SU-DHL-6 (cell line): ENCODE data around the gene GALNT14.

Experiments
- H2AFZ ChIP-seq: fragments of 200-600 bp; sonication (generic); 2 replicates; pipeline ENCODE4 v1.6.1; 2014; ENCODE audit warnings: low read depth, mild to moderate bottlenecking, moderate library complexity, mixed read lengths, antibody characterized with exemption, low read length; ENCODE audit not compliant: severe bottlenecking
- H3F3A ChIP-seq: fragments of 200-600 bp; shearing (Covaris generic); 2 replicates; pipeline ENCODE4 v1.6.0; 2016; ENCODE audit warnings: antibody characterized with exemption, mild to moderate bottlenecking; ENCODE audit not compliant: insufficient read depth
- H3K27ac ChIP-seq: fragments of 200-600 bp; sonication (generic); 2 replicates; pipeline ENCODE4 v1.5.1; 2016; ENCODE audit warnings: low read depth, mild to moderate bottlenecking, low read length, moderate library complexity, mixed read lengths
- H3K27me3 ChIP-seq: fragments of 200-600 bp; sonication (generic), shearing (Covaris generic); 2 replicates; pipeline ENCODE4 v1.6.0; 2014; ENCODE audit warnings: mild to moderate bottlenecking, low read length
- H3K36me3 ChIP-seq: fragments of 200-600 bp; sonication (generic); 2 replicates; pipeline ENCODE4 v1.6.1; 2014; ENCODE audit warnings: mild to moderate bottlenecking, low read length, mixed read lengths
- H3K4me2 ChIP-seq: fragments of 300-600, 200-600 bp; shearing (Covaris generic), sonication (generic); 2 replicates; pipeline ENCODE4 v1.6.0; 2014; ENCODE audit warnings: low read length, low read depth, mild to moderate bottlenecking; ENCODE audit not compliant: poor library complexity, severe bottlenecking
- H3K4me3 ChIP-seq: fragments of 200-600 bp; sonication (generic); 2 replicates; pipeline ENCODE4 v1.5.1; 2014; ENCODE audit warnings: antibody characterized with exemption, low read length, mild to moderate bottlenecking, mixed read lengths; ENCODE audit not compliant: insufficient read depth, poor library complexity, severe bottlenecking
- H3K79me2 ChIP-seq: fragments of 200-600 bp; sonication (generic); 2 replicates; pipeline ENCODE4 v1.6.1; 2014; ENCODE audit warnings: mild to moderate bottlenecking, low read length, moderate library complexity; ENCODE audit not compliant: insufficient read depth
- H3K9ac ChIP-seq: fragments of 200-600 bp; sonication (generic); 2 replicates; pipeline ENCODE4 v1.7.0; 2014; ENCODE audit warnings: mild to moderate bottlenecking, low read length
- H3K9me2 ChIP-seq: fragments of 200-600 bp; sonication (generic); replicated peaks from 2 replicates; pipeline ENCODE4 v1.6.1; 2014; ENCODE audit warnings: low read length; ENCODE audit not compliant: insufficient read depth
- H3K9me3 ChIP-seq: fragments of 200-600 bp; sonication (generic); 2 replicates; pipeline ENCODE4 v1.6.1; 2014; ENCODE audit warnings: low read length, mixed read lengths; ENCODE audit not compliant: insufficient read depth
- H4K20me1 ChIP-seq: fragments of 200-600 bp; sonication (generic); 2 replicates; pipeline ENCODE4 v1.6.1; 2014; ENCODE audit warnings: low read depth, mild to moderate bottlenecking, antibody characterized with exemption, low read length, moderate library complexity, mixed read lengths
- EZH2phosphoT487 ChIP-seq: fragments of 200-600 bp; sonication (generic), shearing (Covaris generic); conservative IDR thresholded peaks from 2 replicates; pipeline ENCODE4 v1.6.1; 2018; ENCODE audit warnings: mild to moderate bottlenecking, antibody characterized with exemption, low read length, moderate library complexity, mixed read lengths
- TF ChIP-seq, protein P1 (sequence below): fragments of 200-600 bp; sonication (generic); IDR thresholded peaks from one replicate; pipeline ENCODE4 v1.5.1; 2017; ENCODE audit warnings: antibody characterized with exemption, mild to moderate bottlenecking, low read length, moderate library complexity; ENCODE audit not compliant: insufficient read depth, poor library complexity, severe bottlenecking

GALNT14 gene

GRCh38 chr2:30933496-30933895, 204.7 kb downstream of the GALNT14 start:
- no peaks in the 10 kb centered on the region for H3F3A ChIP-seq
- H3K9me3 ChIP-seq: no peaks in the 10 kb centered on the region
- H3K36me3 ChIP-seq: no peaks in the 10 kb centered on the region
- no peaks in the 10 kb centered on the region for H3K9me2 ChIP-seq
- no peak overlapping the region for H3K9ac ChIP-seq
- no peak overlapping the region for H3K4me2 ChIP-seq
- no peak overlapping the region for H3K4me3 ChIP-seq
- TF ChIP-seq EZH2phosphoT487: no peak
- TF ChIP-seq, protein P1, sequence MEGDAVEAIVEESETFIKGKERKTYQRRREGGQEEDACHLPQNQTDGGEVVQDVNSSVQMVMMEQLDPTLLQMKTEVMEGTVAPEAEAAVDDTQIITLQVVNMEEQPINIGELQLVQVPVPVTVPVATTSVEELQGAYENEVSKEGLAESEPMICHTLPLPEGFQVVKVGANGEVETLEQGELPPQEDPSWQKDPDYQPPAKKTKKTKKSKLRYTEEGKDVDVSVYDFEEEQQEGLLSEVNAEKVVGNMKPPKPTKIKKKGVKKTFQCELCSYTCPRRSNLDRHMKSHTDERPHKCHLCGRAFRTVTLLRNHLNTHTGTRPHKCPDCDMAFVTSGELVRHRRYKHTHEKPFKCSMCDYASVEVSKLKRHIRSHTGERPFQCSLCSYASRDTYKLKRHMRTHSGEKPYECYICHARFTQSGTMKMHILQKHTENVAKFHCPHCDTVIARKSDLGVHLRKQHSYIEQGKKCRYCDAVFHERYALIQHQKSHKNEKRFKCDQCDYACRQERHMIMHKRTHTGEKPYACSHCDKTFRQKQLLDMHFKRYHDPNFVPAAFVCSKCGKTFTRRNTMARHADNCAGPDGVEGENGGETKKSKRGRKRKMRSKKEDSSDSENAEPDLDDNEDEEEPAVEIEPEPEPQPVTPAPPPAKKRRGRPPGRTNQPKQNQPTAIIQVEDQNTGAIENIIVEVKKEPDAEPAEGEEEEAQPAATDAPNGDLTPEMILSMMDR: no peak
- H3K79me2 ChIP-seq: no peaks in the 10 kb centered on the region
- H3K27me3 ChIP-seq: no peaks in the 10 kb centered on the region
- no peak overlapping the region for H2AFZ ChIP-seq
- no peak overlapping the region for H3K27ac ChIP-seq
- H4K20me1 ChIP-seq: no peaks in the 10 kb centered on the region

DNA sequence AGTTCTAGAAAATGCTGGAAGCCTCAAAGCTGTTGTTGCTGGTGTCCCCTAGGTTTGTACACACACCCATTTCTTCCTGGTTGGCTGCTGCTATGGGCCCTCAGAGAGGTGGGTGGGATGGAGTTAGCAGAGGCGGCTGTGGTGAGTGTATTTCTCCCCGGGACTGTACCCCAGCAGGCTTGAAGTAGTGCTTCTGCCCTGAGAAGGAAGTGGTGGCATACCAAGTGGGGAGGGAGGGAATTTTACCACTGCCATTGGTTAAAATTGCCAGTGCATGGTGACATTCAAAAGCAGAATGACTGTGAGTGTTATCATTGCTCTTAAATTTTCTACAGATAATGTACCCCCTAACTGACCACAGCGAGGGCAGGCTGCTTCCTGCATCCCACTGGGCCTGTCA, 205.4 kb downstream of the GALNT14 start:
- H3K9me3 ChIP-seq: no peaks in the 10 kb centered on the region
- H3F3A ChIP-seq: no peaks in the 10 kb centered on the region
- no peak overlapping the region for H3K27ac ChIP-seq
- H4K20me1 ChIP-seq: no peaks in the 10 kb centered on the region
- no peaks in the 10 kb centered on the region for H3K9me2 ChIP-seq
- H3K36me3 ChIP-seq: no peaks in the 10 kb centered on the region
- no peak overlapping the region for H3K4me2 ChIP-seq
- no peaks in the 10 kb centered on the region for H3K79me2 ChIP-seq
- no peak overlapping the region for H2AFZ ChIP-seq
- TF ChIP-seq EZH2phosphoT487: no peak
- TF ChIP-seq, protein P1: no peak
- no peaks in the 10 kb centered on the region for H3K27me3 ChIP-seq
- no peak overlapping the region for H3K4me3 ChIP-seq
- no peak overlapping the region for H3K9ac ChIP-seq

DNA sequence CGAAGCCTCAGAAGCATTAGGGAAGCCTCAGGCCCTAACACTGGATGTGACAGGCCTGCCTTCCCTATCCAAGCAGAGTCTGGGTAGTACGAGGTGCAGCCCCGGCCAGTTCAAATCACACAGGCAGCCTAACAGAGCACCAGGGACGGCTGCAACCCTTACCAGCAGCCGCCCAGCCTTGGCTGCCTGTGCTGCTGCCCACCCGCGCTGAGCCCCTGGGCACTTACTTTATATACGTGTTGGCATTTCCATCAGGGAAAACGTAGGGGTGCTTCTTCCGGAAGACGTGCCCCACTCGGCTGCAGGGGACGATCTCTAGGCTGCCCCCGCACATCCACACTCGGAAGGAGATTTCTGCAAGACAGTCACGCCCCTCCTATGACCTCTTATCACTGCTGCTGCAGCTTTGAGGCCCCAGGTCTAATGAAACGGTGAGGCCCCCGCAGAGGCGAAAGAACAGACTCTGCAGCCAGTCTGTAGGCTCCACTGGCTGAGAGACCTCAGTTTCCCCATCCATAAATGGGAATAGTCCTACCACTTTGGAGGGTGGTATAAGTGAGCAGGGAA, 206.3 kb downstream of the GALNT14 start:
- Histone ChIP-seq H3K27ac (no peak overlapping the region), H3K4me2 (no peak overlapping the region)

More for the DNA sequence above, 206.3 kb downstream of the GALNT14 start:
- H3K9me2 ChIP-seq: no peaks in the 10 kb centered on the region
- no peaks in the 10 kb centered on the region for H3F3A ChIP-seq
- no peak overlapping the region for H2AFZ ChIP-seq
- no peaks in the 10 kb centered on the region for H3K79me2 ChIP-seq
- TF ChIP-seq, protein P1: no peak
- TF ChIP-seq EZH2phosphoT487: no peak
- no peak overlapping the region for H3K4me3 ChIP-seq
- H4K20me1 ChIP-seq: no peaks in the 10 kb centered on the region
- H3K9me3 ChIP-seq: no peaks in the 10 kb centered on the region
- no peaks in the 10 kb centered on the region for H3K36me3 ChIP-seq
- H3K27me3 ChIP-seq: no peaks in the 10 kb centered on the region
- no peak overlapping the region for H3K9ac ChIP-seq
